ENCODE results near the gene PUS1.

Gene PUS1

DNA sequence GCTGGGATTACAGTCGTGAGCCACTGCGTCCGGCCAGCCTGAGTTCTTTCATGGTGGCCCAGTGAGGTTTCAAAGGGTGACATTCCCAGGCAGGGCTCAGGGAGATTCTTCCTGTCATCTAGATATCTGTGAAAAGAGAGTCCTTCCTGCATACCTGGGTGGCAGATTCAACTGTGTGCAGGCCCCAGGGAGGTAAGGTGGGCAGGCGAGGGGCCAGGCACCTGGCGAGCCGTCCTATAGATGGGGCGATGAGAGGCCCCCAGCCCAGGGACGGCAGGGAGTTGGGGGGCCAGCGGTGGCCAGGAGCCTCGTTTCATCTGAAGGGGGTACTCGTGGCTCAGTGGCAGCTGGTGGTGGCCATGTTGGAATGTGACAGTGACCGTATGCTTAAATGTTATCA, 13.6 kb downstream of the PUS1 start:
- H3K4me2 ChIP-seq (ENCODE audit: insufficient read depth, low read length) = no peak overlapping the region
- peaks cover 18% of the 10 kb centered on the region for H4K20me1 ChIP-seq (ENCODE audit: insufficient read depth, low read length)
- no peak overlapping the region for H3K27ac ChIP-seq (ENCODE audit: low read length)
- TF ChIP-seq CTCF (IDR thresholded peaks at IDR 0.05; ENCODE audit: borderline replicate concordance, extremely low read depth, low read length, poor library complexity, severe bottlenecking) (no peak), EZH2 (IDR thresholded peaks at IDR 0.05; ENCODE audit: borderline replicate concordance, low read depth, low read length, severe bottlenecking) (no peak)
- no peak overlapping the region for H3K9ac ChIP-seq (ENCODE audit: low read depth, low read length)
- H3K79me2 ChIP-seq (ENCODE audit: insufficient read depth, low read length) = peaks cover 2% of the 10 kb centered on the region; the same call in 1 of the 2 replicates
- peaks cover 59% of the 10 kb centered on the region for H3K36me3 ChIP-seq (ENCODE audit: insufficient read depth, low read length)
- H3K4me1 ChIP-seq (ENCODE audit: insufficient read depth, low read length) = no peaks in the 10 kb centered on the region
- DNase-seq (no peak), ATAC-seq (ENCODE audit: insufficient read depth, low read depth) (no peak)
- no peak overlapping the region for H2AFZ ChIP-seq (ENCODE audit: low read depth, low read length)
- H3K9me3 ChIP-seq (ENCODE audit: insufficient read depth, low read length, severe bottlenecking) = no peaks in the 10 kb centered on the region
- H3K27me3 ChIP-seq (ENCODE audit: insufficient read depth, low read length, poor library complexity) = no peaks in the 10 kb centered on the region
- no peak overlapping the region for H3K4me3 ChIP-seq (ENCODE audit: low read depth in 1 of 2, low read length in 2 of 2)

DNA sequence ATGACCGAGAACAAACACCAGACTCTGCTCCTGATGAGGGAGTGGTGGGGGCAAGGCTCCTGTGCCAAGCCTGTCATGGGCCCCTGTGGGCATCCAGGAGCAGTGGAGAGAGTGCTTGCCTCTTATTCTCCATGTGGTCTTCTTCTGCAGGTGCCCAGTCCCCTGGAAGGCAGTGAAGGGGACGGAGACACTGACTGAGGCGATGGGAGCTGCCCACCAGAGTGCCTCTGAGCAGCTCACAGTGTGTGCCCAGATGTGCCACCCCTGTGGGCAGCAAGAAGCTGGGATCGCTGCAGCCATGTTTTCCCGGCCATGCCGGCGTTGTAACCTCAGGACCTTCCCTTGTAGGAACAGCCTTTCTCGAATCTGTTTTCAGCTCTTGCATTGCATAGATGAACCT, 14.3 kb downstream of the PUS1 start:
- H3K4me1 ChIP-seq (ENCODE audit: insufficient read depth, low read length) = no peaks in the 10 kb centered on the region
- H3K27ac ChIP-seq (ENCODE audit: low read length) = no peak overlapping the region
- TF ChIP-seq CTCF (IDR thresholded peaks at IDR 0.05; ENCODE audit: borderline replicate concordance, extremely low read depth, low read length, poor library complexity, severe bottlenecking) (no peak), EZH2 (IDR thresholded peaks at IDR 0.05; ENCODE audit: borderline replicate concordance, low read depth, low read length, severe bottlenecking) (no peak)
- DNase-seq (no peak), ATAC-seq (ENCODE audit: insufficient read depth, low read depth) (no peak)
- H3K4me3 ChIP-seq (ENCODE audit: low read depth in 1 of 2, low read length in 2 of 2) = no peak overlapping the region
- H3K9ac ChIP-seq (ENCODE audit: low read depth, low read length) = no peak overlapping the region
- H2AFZ ChIP-seq (ENCODE audit: low read depth, low read length) = no peak overlapping the region
- peaks cover 2% of the 10 kb centered on the region; the same call in 1 of the 2 replicates for H3K79me2 ChIP-seq (ENCODE audit: insufficient read depth, low read length)
- peaks cover 18% of the 10 kb centered on the region for H4K20me1 ChIP-seq (ENCODE audit: insufficient read depth, low read length)
- no peaks in the 10 kb centered on the region for H3K9me3 ChIP-seq (ENCODE audit: insufficient read depth, low read length, severe bottlenecking)
- no peak overlapping the region for H3K4me2 ChIP-seq (ENCODE audit: insufficient read depth, low read length)
- no peaks in the 10 kb centered on the region for H3K27me3 ChIP-seq (ENCODE audit: insufficient read depth, low read length, poor library complexity)
- H3K36me3 ChIP-seq (ENCODE audit: insufficient read depth, low read length) = peaks cover 54% of the 10 kb centered on the region

- Histone ChIP-seq H4K20me1 (ENCODE audit: insufficient read depth, low read length) (peaks cover 18% of the 10 kb centered on the region), H3K4me3 (ENCODE audit: low read depth in 1 of 2, low read length in 2 of 2) (no peak overlapping the region), H3K27ac (ENCODE audit: low read length) (no peak overlapping the region), H3K4me2 (ENCODE audit: insufficient read depth, low read length) (no peak overlapping the region), H3K4me1 (ENCODE audit: insufficient read depth, low read length) (no peaks in the 10 kb centered on the region), H2AFZ (ENCODE audit: low read depth, low read length) (no peak overlapping the region), H3K9me3 (ENCODE audit: insufficient read depth, low read length, severe bottlenecking) (no peaks in the 10 kb centered on the region), H3K27me3 (ENCODE audit: insufficient read depth, low read length, poor library complexity) (no peaks in the 10 kb centered on the region), H3K79me2 (ENCODE audit: insufficient read depth, low read length) (peaks cover 2% of the 10 kb centered on the region; the same call in 1 of the 2 replicates), H3K9ac (ENCODE audit: low read depth, low read length) (no peak overlapping the region), H3K36me3 (ENCODE audit: insufficient read depth, low read length) (peaks cover 53% of the 10 kb centered on the region)
- no peak for DNase-seq
- ATAC-seq (ENCODE audit: insufficient read depth, low read depth) = no peak
- TF ChIP-seq CTCF (IDR thresholded peaks at IDR 0.05; ENCODE audit: borderline replicate concordance, extremely low read depth, low read length, poor library complexity, severe bottlenecking) (no peak), EZH2 (IDR thresholded peaks at IDR 0.05; ENCODE audit: borderline replicate concordance, low read depth, low read length, severe bottlenecking) (no peak)
Measured at GRCh38 chr12:131943876-131944275, 14.8 kb downstream of the PUS1 start.
